Pericardium fibroblast (primary cell): Measurements from ENCODE around the gene ARPC1B. TPM values are rescaled to one million over a fixed set of nuclear protein-coding genes. Genes with fewer than 3 reads are reported as not detected.

Experiments used
- total RNA-seq: library from RNA; depleted of rRNA; stranded (reverse); fragments of >200 nt; gene quantifications from 2 replicates; pipeline ENCODE4 v1.2.3, GENCODE V29; 2015

The ARPC1B gene
- 255 and 334 TPM in 2 replicates for total RNA-seq

DNA sequence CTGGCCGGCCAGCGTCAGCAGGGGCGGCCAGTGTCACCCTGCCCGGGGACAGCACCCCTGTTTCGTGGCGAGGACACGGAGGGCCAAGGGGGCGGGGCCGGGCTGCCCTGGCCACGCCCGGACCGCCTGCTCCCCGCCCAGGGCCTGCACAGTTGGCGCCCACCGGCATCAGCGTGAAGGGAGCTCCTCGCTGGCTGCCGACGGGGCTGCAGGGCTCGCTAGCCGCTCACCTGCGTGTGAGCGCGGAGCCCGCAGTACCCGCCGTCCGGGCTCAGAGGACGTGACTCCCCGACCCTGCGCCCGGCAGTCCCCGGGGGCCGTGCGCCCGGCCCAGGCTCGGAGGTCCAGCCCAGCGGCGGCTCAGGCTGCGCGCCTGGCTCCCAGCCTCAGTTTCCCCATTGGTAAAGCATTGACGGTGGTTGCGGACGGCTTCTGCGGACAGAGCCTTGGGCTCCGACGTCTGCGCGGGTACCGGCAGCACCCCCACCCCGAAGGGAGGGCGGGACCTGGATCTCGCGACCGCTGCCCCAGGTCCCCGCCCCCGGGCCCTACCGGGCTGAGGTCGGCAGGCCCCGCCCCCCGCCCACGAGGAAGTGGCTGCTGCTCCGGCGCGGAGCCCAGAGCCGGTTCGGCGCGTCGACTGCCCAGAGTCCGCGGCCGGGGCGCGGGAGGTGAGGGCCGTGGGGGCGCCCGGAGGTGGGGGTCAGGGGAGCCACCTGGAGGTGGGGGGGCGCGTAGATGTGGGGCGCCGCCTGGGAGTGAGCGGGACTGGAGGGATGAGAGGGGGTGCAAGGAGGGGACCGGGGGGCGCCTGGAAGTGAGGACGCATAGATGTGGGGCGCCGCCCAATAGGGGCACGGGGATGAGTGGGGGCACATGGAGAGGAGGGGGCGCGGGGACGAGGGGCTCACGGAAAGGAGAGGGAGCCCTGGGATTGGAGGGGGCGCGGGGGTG lies at the start of gene ARPC1B:
Gene ARPC1B (plus strand): TSS at position 620 of the 954 bp plus-strand sequence. CDS start 10,985 bp downstream, outside the sequence.

DNA sequence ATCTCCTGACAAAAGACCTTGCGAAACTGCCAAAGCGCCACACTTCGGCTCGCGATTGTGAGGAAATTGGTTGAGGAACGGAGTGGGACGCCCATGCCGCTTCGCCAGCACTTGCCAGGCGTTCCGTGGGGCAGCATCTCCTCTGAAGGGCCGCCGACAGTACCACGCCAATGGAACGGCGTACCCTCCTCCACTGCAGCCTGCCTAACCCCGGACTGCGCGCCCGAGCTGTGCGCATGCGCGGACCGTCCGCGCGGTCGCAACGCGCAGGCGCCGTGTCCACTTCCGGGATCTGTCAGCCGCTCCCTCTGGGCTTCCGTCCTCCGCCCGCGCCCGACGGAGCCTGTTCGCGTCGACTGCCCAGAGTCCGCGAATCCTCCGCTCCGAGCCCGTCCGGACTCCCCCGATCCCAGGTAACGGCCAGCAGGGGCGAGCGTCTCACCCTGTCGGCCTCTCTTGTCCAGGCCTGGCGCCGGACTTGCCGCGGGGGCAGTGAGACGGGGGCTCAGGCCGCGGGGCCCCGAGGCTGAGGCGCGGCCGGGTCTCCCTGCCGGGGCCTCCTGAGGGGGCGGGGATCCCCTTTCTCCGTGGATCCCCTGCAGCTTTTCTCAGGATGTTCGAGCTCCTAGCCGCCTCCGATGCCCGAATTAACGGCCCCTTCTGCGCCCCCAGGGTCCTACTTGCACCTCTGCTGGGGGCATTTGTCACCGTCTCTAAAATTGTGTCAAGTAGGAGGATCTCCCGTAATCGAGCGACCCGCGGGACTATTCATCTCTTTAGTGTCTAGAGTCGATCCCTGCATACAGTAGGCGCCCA lies 48.7 kb upstream of the ARPC1B start, which contains the start of gene ARPC1A:
Gene ARPC1A (plus strand): TSS at position 307 of the 816 bp plus-strand sequence. CDS start 7,456 bp downstream, outside the sequence.

DNA sequence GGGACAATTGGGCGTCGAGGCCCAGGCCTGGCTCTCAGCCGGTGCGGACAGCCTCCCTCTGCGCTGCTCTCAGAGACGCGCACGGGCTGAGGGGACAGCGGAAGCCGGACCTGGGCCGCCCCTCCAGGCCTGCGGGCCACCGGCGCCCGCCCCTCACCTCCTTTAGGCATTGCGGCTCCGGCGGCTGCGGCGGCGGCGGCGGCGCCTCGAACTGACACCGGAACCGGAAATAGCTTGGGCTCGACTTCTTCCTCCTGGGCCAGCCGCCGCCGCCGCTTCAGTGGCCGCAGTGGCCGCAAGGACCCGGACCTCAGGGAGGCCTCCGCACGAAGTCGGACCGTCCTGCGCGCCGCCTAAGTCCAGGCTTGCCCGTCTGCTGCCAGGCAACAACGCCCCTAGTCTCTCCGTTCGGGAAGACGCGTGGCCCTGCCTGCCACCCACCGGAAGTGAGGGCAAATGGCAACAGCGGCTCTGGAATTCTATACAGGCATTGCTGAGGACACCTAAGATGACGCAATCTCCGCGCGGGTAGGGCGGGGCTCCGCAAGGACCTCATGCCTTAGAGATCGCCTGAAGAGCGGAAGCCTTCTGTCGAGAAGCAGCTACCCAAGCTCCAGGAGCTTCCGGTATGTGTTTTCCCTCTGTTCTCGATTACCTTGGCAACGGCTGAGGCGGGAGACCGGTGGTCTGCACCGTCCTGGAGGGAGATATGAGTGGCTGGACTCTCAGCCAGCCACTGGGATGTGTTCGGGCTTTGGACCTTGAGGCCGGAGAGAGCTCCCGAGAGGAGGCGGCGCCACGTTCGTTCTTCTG lies 34.1 kb downstream of the ARPC1B start, which contains the start of the genes BUD31 and PDAP1:
Gene BUD31 (plus strand): TSS at position 591 of the 813 bp plus-strand sequence. CDS start 2,124 bp downstream, outside the sequence.
Gene PDAP1 (minus strand): TSS at position 219 of the 813 bp plus-strand sequence. CDS start 49 bp downstream, at position 170.

DNA sequence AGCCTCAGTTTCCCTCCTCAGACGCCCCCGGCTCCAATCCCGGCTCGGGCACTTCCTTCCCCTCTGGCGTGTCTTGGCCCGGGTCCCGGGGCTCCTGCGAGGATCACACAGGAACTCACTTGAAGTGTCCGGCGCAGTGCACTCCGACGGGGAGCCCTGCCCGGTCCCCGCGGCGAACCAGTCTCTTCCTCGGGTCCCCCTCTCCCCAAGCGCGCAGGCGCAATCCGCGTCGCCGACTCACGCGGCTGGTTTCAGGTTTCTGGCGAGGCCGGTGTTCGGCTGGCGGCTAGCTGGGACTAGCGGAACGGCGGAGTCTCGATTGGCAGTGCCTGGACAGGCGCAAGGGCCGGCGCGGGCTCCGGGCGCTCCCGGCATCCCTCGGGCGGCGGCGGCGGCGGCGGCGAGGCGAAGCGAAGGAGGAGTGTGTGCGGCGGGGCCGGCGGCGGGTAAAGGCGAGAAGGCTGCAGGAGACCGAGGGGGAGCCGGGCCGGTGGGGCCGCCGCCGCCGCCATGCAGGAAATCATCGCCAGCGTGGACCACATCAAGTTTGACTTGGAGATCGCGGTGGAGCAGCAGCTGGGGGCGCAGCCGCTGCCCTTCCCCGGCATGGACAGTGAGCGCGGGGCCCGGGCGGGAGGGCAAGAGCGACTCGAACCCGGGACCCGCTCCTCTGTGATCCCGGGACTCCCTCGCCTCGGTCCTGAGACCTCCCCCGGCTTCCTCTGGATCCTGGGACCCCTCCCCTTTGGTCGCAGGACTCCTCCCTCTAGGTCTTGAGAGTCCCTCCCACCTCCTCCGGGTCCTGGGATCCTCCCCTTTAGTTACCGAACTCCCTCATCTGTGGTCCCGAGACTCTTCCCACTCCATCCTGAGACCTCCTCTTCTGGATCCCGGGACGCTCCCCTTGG lies 64.3 kb downstream of the ARPC1B start, which contains the start of the genes CPSF4 and PTCD1:
Gene CPSF4 (plus strand): TSS at position 371 of the 908 bp plus-strand sequence. CDS start 140 bp downstream, at position 511.
Gene PTCD1 (minus strand): TSS at position 226 of the 908 bp plus-strand sequence. CDS start 3,556 bp downstream, outside the sequence.

Other genes with a start within 250 kb of the ARPC1B start
- gene SMURF1, start 230.6 kb upstream of the ARPC1B start, total RNA-seq, result 10.0 and 14.8 TPM in 2 replicates
- not detected in 2 replicates for gene KPNA7, start 166.6 kb upstream of the ARPC1B start, total RNA-seq
- not detected in 2 replicates for gene MYH16, start 101.9 kb upstream of the ARPC1B start, total RNA-seq
- 172 and 192 TPM in 2 replicates for gene ARPC1A, start 48.8 kb upstream of the ARPC1B start, total RNA-seq
- 62.4 and 97.4 TPM in 2 replicates for gene PDAP1, start 33.9 kb downstream of the ARPC1B start, total RNA-seq
- 115 and 116 TPM in 2 replicates for gene BUD31, start 34.2 kb downstream of the ARPC1B start, total RNA-seq
- 4.6 and 6.3 TPM in 2 replicates for gene PTCD1, start 64.1 kb downstream of the ARPC1B start, total RNA-seq
- 22.8 and 32.4 TPM in 2 replicates for gene CPSF4, start 64.2 kb downstream of the ARPC1B start, total RNA-seq
- gene ATP5MF, start 91.4 kb downstream of the ARPC1B start, total RNA-seq, result 1,133 and 1,208 TPM in 2 replicates
- 1.9 and 6.5 TPM in 2 replicates for gene ZNF789, start 98.2 kb downstream of the ARPC1B start, total RNA-seq
- 16.2 and 17.6 TPM in 2 replicates for gene ZNF394, start 125.6 kb downstream of the ARPC1B start, total RNA-seq
- 6.8 and 12.2 TPM in 2 replicates for gene ZKSCAN5, start 129.9 kb downstream of the ARPC1B start, total RNA-seq
- 5.4 and 6.6 TPM in 2 replicates for gene FAM200A, start 177.4 kb downstream of the ARPC1B start, total RNA-seq
- 37.7 and 75.7 TPM in 2 replicates for gene ZNF655, start 183.9 kb downstream of the ARPC1B start, total RNA-seq
- gene TMEM225B, start 223.5 kb downstream of the ARPC1B start, total RNA-seq, result 0.23 and 4.2 TPM in 2 replicates
- 7.8 and 10.1 TPM in 2 replicates for gene ZSCAN25, start 242.2 kb downstream of the ARPC1B start, total RNA-seq